ENCODE results near the gene SOD2.

Gene SOD2

DNA sequence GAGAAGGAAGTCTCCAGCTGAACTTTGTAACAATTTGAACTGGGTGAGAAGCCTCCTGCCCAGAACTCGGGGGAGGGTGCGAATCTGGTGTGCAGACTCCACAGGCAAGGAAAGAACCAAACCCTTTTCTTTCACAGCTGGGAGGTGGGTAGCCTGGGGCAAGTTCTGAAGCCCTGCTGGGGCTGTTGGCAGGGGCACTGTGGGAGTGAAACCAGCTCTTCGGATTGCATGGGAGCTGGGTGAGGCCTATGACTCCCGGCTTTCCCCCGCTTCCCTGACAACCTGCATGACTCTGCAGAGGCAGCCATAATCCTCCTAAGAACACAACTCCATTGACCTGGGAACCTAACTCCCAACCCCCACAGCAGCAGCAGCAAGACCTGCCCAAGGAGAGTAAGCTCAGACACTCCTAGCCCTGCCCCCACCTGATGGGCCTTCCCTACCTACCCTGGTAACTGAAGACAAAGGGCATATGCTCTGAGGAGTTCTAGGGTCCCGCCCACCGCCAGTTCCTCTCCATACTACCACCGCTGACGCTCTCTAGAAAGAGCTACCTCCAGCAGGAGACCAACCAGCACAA lies 37.5 kb downstream of the SOD2 start:
- TF ChIP-seq CTCF (IDR thresholded peaks at IDR 0.05; ENCODE audit: borderline replicate concordance, insufficient read depth, low read depth, low read length) = no peak
- no peak overlapping the region for H3K4me3 ChIP-seq (ENCODE audit: low read depth, low read length)

GRCh38 chr6:159654483-159655098 lies 38.5 kb downstream of the SOD2 start:
- H3K4me3 ChIP-seq (ENCODE audit: low read depth, low read length) = no peak overlapping the region
- TF ChIP-seq CTCF (IDR thresholded peaks at IDR 0.05; ENCODE audit: borderline replicate concordance, insufficient read depth, low read depth, low read length) = peak; percentile 16; the same call in 1 of the 2 replicates

GRCh38 chr6:159650314-159650713 lies 42.7 kb downstream of the SOD2 start:
- no peak overlapping the region for H3K4me3 ChIP-seq (ENCODE audit: low read depth, low read length)
- TF ChIP-seq CTCF (IDR thresholded peaks at IDR 0.05; ENCODE audit: borderline replicate concordance, insufficient read depth, low read depth, low read length) = no peak

GRCh38 chr6:159649441-159649840 lies 43.6 kb downstream of the SOD2 start:
- TF ChIP-seq CTCF (IDR thresholded peaks at IDR 0.05; ENCODE audit: borderline replicate concordance, insufficient read depth, low read depth, low read length) = no peak
- H3K4me3 ChIP-seq (ENCODE audit: low read depth, low read length) = no peak overlapping the region

GRCh38 chr6:159646733-159647132 lies 46.3 kb downstream of the SOD2 start:
- H3K4me3 ChIP-seq (ENCODE audit: low read depth, low read length) = no peak overlapping the region
- no peak for TF ChIP-seq CTCF (IDR thresholded peaks at IDR 0.05; ENCODE audit: borderline replicate concordance, insufficient read depth, low read depth, low read length)

GRCh38 chr6:159646116-159646515 lies 46.9 kb downstream of the SOD2 start:
- no peak for TF ChIP-seq CTCF (IDR thresholded peaks at IDR 0.05; ENCODE audit: borderline replicate concordance, insufficient read depth, low read depth, low read length)
- no peak overlapping the region for H3K4me3 ChIP-seq (ENCODE audit: low read depth, low read length)

- H3K4me3 ChIP-seq (ENCODE audit: low read depth, low read length) = no peak overlapping the region
- TF ChIP-seq CTCF (IDR thresholded peaks at IDR 0.05; ENCODE audit: borderline replicate concordance, insufficient read depth, low read depth, low read length) = no peak
These were observed 47.4 kb downstream of the SOD2 start for GRCh38 chr6:159645640-159646039.

All from GM12875 (cell line).